ENCODE measurements around the gene PHACTR3. TPM values are rescaled to one million over a fixed set of nuclear protein-coding genes. Genes with fewer than 3 reads are reported as not detected.

The PHACTR3 gene
- total and polyA plus RNA-seq, 2 of the 8 experiments (the other 6 are each of a cell fraction or from before 2014, with no cell fraction given): 0.05 to 0.13 TPM

DNA sequence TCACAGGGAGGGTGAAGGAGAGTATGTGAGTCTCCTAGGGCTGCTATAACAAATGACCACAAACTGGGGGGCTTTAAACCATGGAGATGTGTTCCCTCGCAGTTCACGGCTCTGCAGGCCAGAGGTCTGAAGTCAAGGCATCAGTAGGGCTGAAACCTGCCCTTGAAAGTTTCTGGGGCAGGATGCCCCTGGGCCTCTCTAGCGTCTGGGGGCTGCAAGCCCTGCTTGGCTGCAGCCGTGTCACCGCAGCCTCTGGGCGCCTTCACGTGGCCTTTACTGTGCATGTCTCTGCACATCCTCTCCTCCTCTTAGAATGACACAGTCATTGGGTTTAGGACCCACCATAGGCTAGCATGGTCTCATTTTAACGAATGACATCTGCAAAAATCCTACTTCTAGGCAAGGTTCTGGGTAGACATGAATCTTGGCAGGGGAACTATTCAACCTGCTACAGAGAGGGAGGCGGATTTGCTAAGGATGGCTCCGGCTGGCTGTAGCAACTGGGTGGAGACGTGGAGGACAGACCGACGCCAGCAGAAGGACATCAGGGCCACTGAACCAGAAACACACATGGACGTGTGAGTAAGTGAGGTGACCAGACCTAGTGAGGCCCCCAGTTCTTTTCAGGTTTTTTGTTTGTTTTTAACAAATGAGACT lies 58.6 kb downstream of the PHACTR3 start:
- Histone ChIP-seq H3K23ac (ENCODE audit: insufficient read length) (no peak overlapping the region), H2BK15ac (ENCODE audit: low read length) (no peak overlapping the region), H2AFZ (ENCODE audit: low read length) (no peak overlapping the region), H4K5ac (ENCODE audit: insufficient read length, low read depth, low read length) (no peak overlapping the region), H2AK5ac (ENCODE audit: low read depth, low read length) (no peak overlapping the region), H3K79me1 (ENCODE audit: low read depth, low read length) (no peaks in the 10 kb centered on the region), H3K27ac (ENCODE audit: low read depth, low read length) (no peak overlapping the region), H4K91ac (replicated peaks; ENCODE audit: insufficient read length, low read length) (no peak overlapping the region), H3K27me3 (replicated peaks in 1 of 4; ENCODE audit: control insufficient read depth in 3 of 4, extremely low read depth in 1 of 4, insufficient read depth in 3 of 4, low read length in 3 of 4) (no peaks in the 10 kb centered on the region), H3K18ac (ENCODE audit: extremely low read depth, low read length) (no peak overlapping the region), H3K4me1 (replicated peaks in 1 of 4; ENCODE audit: control insufficient read depth in 3 of 4, insufficient read depth in 4 of 4, low read length in 3 of 4) (no peaks in the 10 kb centered on the region), H4K20me1 (replicated peaks in 1 of 2; ENCODE audit: control insufficient read depth in 1 of 2, insufficient read depth in 2 of 2, low read length in 2 of 2) (no peaks in the 10 kb centered on the region), H3K79me2 (ENCODE audit: control insufficient read depth in 1 of 2, insufficient read depth in 2 of 2, low read length in 2 of 2) (no peaks in the 10 kb centered on the region), H3K36me3 (ENCODE audit: control insufficient read depth in 2 of 4, insufficient read depth in 4 of 4, low read length in 3 of 4) (no peaks in the 10 kb centered on the region), H2BK120ac (replicated peaks; ENCODE audit: low read depth, low read length) (no peak overlapping the region), H3K56ac (replicated peaks; ENCODE audit: insufficient read length, low read depth, low read length) (no peak overlapping the region), H3K4ac (replicated peaks; ENCODE audit: insufficient read length, low read depth, low read length) (no peak overlapping the region), H4K8ac (ENCODE audit: extremely low read depth, insufficient read depth, low read length) (no peak overlapping the region), H3K9ac (replicated peaks in 1 of 4; ENCODE audit: extremely low read depth in 1 of 4, low read depth in 3 of 4, low read length in 3 of 4) (no peak overlapping the region), H3K4me3 (ENCODE audit: extremely low read depth in 1 of 4, insufficient read depth in 2 of 4, low read depth in 3 of 4, low read length in 4 of 4) (no peak overlapping the region), H3K14ac (ENCODE audit: insufficient read length) (no peak overlapping the region), H2BK20ac (ENCODE audit: low read length) (no peak overlapping the region), H2BK5ac (ENCODE audit: low read depth, low read length) (no peak overlapping the region), H2BK12ac (ENCODE audit: low read depth, low read length) (no peak overlapping the region), H3K4me2 (ENCODE audit: insufficient read depth in 1 of 2, low read depth in 2 of 2, low read length in 2 of 2) (no peak overlapping the region), H3K23me2 (ENCODE audit: low read depth, low read length) (no peaks in the 10 kb centered on the region), H3K9me3 (ENCODE audit: insufficient read depth in 2 of 2, low read depth in 1 of 2, low read length in 1 of 2) (peaks cover 93 to 98% of the 10 kb centered on the region in 2 experiments)
- POLR2A ChIA-PET (ENCODE audit: partially characterized antibody): no interaction called here
- CTCF ChIA-PET (ENCODE audit: partially characterized antibody): no interaction called here
- WGBS, 2 experiments (ENCODE audit: extremely low coverage in 1 of 2, insufficient coverage in 1 of 2, insufficient read length in 1 of 2, insufficient replicate concordance in 2 of 2, low coverage in 1 of 2, low lambda C conversion rate in 2 of 2, missing lambda C conversion rate in 1 of 2): 82% methylated on average over 14 of the region's 14 CpGs; no CpG with 5 or more reads in 1 of the 2 experiments
- DNase-seq (ENCODE audit: low read depth in 1 of 2, low spot score in 2 of 2) (no peak), FAIRE-seq (no peak)
- TF ChIP-seq HDAC2 (IDR thresholded peaks at IDR 0.05; ENCODE audit: borderline replicate concordance in 1 of 2, low read depth in 2 of 2, low read length in 2 of 2): no peak
- TF ChIP-seq CHD2 (IDR thresholded peaks at IDR 0.05; ENCODE audit: low read length): no peak
- TF ChIP-seq, protein P1, sequence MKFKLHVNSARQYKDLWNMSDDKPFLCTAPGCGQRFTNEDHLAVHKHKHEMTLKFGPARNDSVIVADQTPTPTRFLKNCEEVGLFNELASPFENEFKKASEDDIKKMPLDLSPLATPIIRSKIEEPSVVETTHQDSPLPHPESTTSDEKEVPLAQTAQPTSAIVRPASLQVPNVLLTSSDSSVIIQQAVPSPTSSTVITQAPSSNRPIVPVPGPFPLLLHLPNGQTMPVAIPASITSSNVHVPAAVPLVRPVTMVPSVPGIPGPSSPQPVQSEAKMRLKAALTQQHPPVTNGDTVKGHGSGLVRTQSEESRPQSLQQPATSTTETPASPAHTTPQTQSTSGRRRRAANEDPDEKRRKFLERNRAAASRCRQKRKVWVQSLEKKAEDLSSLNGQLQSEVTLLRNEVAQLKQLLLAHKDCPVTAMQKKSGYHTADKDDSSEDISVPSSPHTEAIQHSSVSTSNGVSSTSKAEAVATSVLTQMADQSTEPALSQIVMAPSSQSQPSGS (IDR thresholded peaks at IDR 0.05; ENCODE audit: low read length): no peak
- no peak for TF ChIP-seq NANOG (IDR thresholded peaks at IDR 0.05; ENCODE audit: insufficient read depth, low read depth, low read length, poor library complexity, severe bottlenecking)
- no peak for TF ChIP-seq RFX5 (IDR thresholded peaks at IDR 0.05; ENCODE audit: borderline replicate concordance, low read depth, low read length)
- no peak for TF ChIP-seq SUZ12 (IDR thresholded peaks at IDR 0.05; ENCODE audit: low read length)
- TF ChIP-seq, protein P2, sequence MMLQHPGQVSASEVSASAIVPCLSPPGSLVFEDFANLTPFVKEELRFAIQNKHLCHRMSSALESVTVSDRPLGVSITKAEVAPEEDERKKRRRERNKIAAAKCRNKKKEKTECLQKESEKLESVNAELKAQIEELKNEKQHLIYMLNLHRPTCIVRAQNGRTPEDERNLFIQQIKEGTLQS (IDR thresholded peaks at IDR 0.05; ENCODE audit: insufficient read depth, low read depth, low read length): no peak
- TF ChIP-seq BACH1 (IDR thresholded peaks at IDR 0.05; ENCODE audit: low read length): no peak
- TF ChIP-seq SP1 (IDR thresholded peaks at IDR 0.05; ENCODE audit: low read depth, low read length): no peak
- TF ChIP-seq YY1 (IDR thresholded peaks at IDR 0.05; ENCODE audit: low read depth, low read length): no peak
- no peak for TF ChIP-seq GABPA (IDR thresholded peaks at IDR 0.05; ENCODE audit: borderline replicate concordance, insufficient read depth, low read length)
